Urothelium cell line (cell line): Measurements from ENCODE around the gene BCL11A.

Experiments used
- DNase-seq: peaks from one replicate; pipeline ENCODE4 v3.0.0; 2011; ENCODE audit warnings: low spot score, mixed read lengths
- FAIRE-seq: peaks from 2 replicates; lab custom pipeline; 2011; peaks lifted over from hg19 to GRCh38; lab: Jason Lieb, UNC

Gene BCL11A

DNA sequence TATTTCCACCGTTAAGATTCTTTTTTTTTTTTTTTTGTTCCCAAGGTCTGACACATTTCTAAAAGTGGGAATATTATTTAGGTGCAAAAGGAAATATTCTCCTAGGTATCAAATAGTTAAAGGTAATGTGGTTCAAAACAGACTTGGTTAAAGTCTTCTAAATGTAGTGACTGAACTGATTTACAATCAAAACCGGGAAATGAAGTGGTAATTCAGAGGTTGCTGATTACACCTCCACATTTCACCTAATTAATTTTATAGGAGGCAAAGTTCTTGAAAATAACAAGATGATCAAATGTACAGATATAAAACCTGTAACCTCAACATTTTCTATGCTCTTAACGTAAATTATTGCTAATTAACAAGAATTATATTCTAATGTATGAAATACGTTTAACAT lies 5.1 kb downstream of the BCL11A start:
- DNase-seq (no peak), FAIRE-seq (no peak)

DNA sequence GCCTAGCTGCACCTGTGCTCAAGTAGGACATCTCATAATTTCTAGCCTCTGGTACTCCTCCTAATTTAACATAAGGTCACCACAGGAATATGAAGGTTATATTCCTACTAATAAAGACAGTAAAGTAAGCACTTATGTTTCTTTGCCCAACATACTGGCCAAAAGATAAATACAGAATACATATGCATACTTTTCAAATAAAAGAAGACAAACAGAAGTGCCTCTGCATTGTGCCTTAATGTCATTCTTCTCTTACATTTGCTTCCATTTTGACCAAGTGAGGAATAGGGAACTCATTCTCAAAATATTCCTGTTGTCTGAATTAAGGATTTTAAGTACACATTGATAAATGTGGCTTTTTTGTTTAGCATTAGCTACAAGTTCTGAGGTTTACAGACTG lies 5.6 kb downstream of the BCL11A start:
- FAIRE-seq (no peak), DNase-seq (no peak)

DNA sequence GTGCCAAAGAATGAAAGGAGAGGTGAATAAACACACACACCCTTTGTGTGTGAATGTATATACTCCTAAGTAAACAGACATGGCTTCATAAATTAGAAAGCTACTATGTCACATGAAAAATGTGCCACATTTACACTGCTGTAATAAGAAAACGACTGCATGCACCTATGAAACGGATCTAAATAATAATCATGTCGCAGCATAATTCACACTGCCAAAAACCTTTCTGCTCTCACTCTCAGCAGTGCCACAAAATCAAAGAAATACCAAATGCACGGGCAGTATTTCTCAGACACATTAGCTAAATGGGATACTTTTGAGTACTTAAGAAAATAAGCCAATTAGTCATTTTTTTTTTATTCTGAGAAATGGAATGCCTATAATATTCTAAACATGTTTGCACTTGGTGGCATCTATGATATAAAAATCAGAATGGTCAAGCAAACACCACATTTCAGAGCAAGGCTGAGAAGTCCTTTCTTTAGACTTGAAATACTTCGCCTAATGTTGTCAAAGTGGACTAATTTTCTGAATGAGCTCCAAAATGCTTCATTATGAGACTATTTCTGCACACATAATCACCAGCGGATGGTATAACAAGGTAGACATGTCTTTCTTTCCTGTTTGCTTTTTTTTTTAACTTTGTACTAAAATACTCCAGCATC lies 6.6 kb downstream of the BCL11A start:
- FAIRE-seq (no peak), DNase-seq (no peak)

DNA sequence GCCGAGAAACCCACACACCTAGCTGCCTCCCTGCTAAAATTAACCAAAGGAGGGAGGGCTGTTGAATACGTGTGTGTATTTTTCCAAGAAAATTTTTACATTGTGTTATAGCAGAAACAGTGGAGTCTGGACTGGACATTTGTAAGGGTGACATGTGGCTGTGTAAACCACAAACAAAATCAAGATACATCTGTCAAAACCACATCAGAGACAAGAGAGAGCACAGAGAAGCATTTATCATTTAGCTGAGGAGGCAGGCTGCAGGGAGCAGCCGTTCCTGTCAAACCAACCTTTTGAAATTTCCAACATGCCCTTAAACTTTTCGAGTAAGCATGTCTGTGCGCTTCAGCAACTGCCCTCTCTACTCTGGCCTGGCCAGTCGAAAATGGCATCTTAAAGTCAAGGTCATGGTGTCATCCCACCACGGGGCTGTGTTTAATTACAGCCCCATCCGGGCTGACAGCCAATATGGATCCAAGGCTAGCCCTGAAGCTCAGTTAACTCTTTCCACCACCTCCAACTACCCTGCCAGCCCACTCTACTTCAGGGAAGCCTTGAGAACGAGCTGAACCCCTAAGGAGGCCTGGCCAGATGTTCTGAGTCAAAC lies 8.4 kb downstream of the BCL11A start:
- FAIRE-seq (no peak), DNase-seq (no peak)

DNA sequence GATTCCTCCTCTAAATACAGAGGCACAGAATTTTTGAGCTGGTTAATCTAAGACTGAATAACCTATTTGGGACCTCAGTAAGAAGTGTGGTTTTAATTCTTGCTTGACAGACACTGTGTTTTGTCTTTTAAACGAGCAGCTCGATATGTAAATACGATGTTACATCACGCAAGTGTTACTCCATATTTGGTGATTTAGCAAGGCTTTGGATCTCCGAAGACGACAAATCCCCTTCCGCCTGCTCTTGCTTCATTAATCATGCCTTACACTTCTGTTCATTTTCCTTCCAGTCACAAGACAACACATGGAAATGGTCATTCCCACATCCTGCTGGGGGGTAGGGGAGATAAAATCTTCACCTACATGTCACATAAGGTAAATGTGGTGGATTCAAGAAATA lies 9.4 kb downstream of the BCL11A start:
- DNase-seq: no peak
- no peak for FAIRE-seq

DNA sequence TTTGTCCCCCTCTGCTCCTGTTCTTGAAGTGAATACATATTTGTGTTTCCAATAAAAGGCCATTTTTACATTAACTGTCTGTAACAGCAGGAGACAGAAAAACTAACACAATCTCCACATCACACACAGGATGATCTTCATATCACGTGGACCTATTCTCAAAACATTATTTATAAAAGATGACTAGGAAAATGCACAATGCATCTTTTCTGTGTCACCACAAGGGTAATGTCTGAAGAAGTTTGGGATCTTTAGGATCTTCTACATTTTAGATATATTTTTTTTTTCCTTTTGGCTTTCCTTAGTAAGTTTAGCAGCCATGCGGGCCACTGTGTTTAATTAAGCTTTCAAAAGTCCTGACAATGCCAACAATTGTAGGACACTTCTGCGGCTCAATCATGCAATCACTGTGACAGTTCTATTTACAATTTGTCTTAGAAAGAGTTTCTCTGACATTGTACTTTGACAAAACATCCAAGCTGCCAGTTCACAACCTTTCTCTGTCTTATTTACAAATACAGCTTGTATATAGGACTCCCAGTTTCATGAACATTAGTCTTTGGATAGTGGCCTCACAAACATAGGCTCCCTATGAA lies 12.3 kb downstream of the BCL11A start:
- DNase-seq: no peak
- no peak for FAIRE-seq

DNA sequence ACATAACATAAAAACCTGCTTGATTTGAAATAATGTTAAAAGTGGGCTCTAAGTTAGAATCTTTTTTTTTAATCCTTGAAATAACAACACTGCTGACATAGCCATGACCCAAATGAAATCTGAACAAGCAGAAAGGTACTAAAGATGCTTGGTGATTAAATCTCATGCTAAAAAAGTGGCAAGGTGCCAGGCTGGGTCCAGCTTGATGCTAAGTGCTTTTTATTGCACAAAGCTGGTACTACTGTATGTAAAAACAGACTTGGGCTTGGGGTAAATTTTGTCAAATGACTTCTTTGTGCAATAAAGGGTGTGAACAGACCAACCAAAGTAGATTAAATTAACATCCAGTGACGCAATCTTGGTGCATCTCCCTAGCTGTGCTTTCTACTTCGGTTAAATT lies 13.4 kb downstream of the BCL11A start:
- DNase-seq (no peak), FAIRE-seq (no peak)

DNA sequence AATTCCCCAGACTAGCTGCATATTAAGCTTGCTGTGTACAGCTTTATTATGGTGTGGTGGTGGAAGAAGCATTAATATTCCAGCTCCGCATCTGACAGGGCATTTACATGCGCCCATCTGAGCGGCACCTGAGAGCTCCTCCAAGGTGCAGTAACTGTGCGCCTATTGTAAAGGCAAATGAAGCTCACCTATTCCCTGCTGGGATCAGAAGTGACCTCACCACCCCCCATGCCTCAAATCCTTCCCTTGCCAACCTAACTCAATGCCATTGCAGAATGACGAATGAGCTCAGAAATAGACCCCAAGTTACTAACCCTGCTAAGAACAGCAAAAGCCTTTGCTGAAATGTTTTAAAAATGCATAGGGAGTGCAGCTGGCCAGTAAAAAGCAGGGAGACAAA lies 14.3 kb downstream of the BCL11A start:
- DNase-seq (no peak), FAIRE-seq (no peak)

DNA sequence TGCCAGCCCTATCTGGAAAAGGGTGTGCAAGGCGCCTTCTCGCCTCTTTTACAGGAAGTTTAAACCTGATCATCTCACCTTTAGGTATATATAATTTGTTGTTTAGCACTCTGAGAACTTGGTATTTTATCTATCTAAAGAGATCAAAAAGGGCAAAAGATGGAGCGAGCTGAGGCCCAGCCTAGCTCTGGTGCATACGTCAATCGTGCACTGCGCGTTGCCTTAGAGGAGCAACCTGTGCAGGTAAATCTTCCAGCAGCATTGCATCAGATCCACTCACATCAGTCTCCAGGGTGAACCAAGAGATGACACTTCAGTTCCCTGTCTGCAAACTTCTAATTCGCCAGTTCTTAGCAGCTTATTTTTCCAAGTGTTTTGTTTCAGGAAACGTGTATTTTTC lies 15.4 kb downstream of the BCL11A start:
- FAIRE-seq (no peak), DNase-seq (no peak)

DNA sequence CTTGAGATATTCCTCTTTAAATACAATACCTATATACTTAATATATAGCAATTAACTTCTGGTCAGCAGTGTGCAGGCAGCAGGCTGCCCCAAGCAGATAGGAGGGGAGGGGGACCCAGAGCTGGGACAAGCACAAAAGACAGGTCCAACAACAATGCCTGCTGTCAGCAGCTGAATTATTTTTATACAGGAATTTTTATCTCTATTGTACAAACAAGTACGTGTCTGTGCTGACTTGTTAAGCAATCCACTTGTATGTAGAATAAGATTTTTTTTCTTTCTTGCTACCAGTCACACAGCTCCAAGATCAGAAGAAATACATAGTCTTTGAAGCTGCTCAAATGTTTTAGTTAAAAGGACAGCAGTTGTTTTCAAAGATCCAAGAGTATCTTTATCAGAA lies 16.7 kb downstream of the BCL11A start:
- no peak for FAIRE-seq
- no peak for DNase-seq

DNA sequence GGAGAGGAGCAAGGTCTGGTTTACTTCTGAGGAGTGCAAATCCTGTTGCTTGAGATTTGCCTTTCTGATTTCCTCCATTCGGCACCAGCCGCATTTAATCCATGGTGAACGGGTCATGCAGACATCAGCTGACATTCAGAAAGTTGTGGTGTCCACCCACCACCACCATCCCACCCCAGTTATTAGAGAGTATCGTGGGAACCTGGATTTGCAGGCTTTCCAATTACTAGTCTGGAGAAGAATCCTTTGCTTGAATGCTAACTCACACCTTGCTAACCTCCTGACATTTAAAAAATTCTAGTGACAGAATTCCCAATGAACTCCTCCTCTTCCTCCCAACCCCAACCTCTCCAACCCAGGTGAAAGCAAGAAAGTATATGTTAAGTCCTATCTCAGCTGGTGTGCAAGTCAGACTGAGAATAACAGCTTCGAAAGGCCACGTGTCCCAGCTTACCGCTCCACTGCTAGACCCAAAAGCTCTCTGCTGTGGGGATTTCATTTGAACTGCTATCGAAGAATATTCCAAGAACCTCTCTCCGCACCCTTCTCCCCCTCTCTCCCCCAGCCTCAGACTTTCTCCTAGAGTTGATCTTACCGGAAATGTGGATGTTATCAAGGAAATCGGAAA lies 17.7 kb downstream of the BCL11A start:
- FAIRE-seq: no peak
- DNase-seq: no peak

DNA sequence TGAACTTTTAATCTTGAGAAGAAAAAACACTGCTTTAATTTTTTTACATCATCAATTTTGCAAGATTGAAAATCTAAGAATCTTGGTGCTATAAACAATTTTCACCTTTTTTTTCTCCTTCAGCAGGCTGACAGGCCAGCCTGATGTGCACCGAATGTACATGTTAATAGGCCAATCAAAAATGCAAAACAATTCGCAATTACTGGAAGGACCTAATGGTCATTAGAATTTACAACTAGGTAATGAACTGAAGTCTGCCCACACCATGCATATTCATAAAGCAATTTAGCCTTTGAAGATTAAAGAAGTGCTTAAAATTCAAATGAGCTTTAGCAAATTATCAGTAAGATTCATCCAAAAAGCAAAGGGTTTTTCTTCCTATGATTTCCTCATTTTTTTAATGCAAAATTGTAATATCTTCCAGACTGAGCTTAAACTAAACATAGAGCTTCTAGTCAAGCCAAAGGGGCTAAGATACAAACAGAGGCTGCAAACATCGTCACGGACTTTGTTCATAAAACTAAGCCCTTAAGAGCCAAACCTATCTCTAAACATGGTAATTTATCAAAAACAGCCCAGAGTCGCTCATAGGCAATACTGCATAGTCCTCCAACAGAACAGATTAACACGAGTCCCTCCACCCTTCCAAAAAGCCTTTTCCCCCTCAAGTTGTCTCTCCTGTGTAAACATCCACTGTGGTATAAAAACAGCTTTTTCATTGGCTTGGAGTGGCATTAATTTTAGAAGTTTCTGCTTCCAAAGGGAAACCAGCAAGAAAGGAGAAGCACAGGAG lies 18.4 kb downstream of the BCL11A start:
- DNase-seq (no peak), FAIRE-seq (no peak)

DNA sequence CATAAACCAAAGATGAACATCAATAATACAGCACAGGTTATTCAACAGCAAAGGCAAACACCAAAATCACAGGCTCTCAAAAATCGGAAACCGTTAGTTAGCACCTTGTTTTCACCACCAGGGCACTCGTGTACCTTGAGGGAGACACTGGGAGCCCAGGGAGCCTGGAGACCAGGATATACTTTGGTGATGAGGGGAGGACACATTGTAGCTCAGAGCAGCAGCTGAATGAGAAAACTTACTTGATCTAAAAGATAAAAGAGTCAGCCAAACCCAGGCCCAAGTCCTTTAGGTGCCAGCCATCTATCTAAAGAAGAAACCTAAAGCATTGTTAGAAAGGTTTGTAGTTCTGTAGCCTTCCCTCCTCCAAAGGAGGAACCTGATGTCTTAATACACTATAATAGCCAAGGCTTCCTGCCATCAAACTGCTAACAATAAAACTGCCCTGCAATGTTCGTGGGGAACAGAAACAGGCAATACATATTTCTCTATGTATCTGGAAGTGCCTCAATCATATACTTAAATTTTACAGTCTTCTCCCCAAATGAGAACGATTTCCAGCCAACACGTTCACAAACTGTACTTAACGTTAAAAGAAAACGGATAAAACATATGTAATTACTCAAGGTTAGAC lies 19.3 kb downstream of the BCL11A start:
- DNase-seq (no peak), FAIRE-seq (no peak)

DNA sequence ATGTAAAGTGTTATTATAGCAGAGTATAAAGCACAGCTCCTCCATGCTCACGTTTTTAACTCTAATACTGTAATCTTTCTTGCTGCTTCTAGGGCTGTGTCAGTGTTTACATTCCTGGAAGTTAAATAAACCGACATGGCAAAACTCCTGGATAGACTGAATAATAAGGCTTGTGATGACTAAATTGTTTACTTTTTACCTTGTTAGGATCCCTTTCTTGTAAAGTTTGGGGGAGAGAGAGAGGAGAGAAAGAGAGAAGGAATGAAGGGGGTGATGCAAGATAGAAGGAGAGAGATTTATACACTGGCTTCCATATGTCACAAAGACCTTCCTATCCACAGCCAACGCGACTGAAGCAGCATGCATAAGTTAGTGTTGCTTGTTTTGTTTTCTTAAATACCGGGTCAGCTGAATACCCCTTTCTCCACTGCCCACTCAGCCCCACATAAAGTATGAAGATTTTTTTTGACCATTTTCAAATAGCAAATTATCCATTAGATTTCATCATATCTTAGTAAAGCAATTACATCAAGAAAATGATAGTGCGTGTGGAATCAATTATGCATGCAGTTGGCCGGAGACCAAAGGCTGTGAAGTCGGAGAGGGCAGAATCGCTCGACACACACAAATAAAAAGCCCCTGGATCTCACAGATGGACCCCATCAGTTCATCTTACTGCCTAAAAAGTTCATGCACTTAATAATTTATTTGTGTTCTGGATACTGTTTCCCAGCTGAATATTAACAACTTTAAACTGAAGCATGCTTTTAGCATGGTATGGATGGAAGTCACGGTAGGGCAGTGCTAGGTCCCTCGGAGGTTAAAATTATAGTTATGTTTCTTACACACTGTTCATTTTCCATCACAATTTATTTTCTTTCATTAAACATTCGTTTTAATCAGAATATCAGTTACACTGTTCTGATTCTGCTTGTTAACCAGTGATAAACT lies 20.1 kb downstream of the BCL11A start:
- DNase-seq (no peak), FAIRE-seq (no peak)

DNA sequence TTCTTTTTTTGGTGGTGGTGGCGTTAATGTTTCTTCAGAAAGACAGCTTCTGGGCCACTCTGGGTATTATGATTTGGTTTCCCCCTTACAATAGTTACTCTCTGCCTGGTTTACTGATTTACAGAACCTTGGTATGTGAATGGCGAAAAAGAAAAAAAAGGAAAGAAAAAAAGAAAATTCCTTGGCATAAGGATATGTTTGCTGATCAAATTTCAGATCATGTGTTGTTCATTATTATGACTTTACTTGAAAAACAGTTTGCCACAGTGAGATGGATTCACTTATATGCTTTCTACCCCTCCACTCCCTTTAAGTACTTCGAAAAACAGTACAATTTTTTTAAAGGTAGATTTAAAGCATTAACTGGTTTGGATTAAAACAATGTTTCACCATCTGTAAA lies 21.0 kb downstream of the BCL11A start:
- FAIRE-seq (no peak), DNase-seq (no peak)

DNA sequence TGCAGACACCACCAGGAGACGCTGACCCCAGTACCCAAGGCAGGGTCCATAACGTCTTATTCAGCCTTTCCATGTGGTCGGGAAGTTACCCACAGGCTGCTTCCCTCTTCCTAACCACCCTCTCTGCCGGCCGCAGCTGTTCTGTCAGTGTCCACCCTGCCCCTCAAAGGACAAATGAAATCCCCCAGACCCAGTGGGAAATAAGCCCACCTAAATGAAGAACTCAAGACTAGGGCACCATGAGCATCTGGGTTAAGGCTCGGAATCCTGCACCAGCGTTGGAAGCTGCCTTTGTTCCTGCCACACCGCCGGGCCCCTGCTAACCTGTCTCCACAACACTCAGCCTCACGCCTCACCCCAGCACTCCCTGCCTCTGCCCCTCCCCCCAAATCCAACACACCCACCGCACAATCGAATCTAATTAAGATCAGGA lies 21.7 kb downstream of the BCL11A start:
- FAIRE-seq (no peak), DNase-seq (no peak)

DNA sequence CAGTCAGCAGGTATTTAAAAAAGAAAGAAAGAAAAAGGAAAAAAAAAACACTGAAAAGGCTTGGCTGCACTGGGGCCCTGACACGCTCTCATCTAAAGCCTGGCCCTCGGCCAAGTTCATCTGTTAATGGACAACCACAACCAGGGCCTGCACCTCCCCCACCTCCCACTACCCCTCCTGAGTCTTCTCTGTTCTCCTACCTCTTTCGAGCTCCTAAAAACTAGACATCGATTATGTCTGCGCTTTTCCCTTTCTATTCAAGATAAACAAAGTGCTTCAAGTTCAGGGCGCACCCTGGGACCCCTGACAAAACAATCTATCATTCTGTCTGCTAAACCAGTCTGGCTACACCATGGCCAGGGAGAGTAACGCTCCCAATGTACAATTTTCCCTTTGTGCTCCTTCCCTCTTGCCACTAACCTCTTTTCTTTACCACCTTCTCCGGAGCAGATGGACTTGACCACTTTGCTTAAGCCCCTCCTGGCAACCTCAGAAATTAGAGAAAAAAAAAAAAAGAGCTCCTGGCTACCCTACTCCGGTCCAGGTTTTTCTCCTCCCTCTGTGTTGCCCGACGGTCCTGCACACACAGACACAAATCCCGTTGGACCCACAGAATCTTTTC lies 22.7 kb downstream of the BCL11A start:
- FAIRE-seq (no peak), DNase-seq (peak; percentile 62)

DNA sequence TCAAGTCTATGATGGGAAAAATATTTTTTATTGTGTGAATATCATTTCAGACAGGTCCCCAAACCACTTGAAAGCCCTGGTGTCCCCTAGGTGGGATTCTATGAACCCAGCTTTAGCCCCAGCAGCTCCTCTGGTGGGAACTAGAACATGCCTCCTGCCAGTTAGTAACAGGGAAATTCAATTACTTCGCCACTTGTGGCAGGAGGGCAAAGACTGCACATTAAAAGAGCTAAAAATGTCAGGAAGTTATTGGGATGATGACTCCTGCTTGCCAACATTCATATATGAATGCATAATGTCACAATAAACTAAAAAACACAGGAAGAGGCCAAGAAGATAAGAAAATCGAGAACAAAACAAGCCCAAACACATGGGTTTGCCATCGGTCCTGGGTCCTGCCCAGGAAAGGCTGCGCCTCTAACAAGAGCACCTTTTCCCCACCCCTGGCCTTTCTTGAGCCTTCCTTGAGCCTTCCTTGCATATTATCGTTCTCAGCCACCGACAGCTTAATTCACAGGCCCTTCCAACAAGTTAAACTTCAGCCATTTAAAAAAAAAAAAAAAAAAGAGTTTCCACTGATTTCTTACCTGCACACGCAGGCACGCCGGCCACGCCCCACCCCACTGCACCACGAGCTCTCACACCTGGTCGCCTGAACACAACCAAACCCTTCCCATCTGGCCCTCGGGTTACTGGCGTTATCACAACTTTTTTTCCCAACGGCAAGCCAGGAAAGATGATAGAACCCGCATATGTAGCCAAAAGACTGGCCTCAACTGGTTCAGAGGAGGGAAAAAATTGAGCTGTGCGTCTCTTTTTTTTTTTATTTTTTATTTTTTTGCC lies 23.4 kb downstream of the BCL11A start:
- FAIRE-seq: peak; percentile 30

More for the DNA sequence above, 23.4 kb downstream of the BCL11A start:
- no peak for DNase-seq
